Measurements from ENCODE around the gene UBQLN2.

UBQLN2 gene

DNA sequence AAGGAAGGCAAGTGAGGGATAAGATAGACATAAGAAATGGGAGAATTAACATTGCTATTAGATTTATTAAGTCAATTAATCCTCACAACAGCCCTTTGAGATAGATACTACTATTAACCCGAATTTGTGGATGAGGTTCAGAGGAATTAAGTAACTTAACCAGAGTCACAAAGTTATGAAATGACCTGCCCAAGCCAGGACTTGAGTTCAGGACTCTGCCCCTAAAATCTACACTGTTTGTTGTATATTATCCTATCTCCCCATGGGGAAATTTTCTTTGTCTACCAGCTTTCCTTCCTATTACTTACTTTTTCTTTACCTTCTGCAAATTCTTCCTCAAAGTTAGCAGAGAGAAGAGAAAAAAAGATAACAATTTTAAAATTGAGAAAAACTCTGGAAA lies 33.4 kb upstream of the UBQLN2 start:
- no peak overlapping the region for H2AFZ ChIP-seq (ENCODE audit: low read length)
- H3K79me2 ChIP-seq (ENCODE audit: low read length) = no peaks in the 10 kb centered on the region
- H3K4me2 ChIP-seq (ENCODE audit: low read depth, low read length) = no peak overlapping the region
- no peak for DNase-seq
- no peaks in the 10 kb centered on the region for H3K4me1 ChIP-seq (ENCODE audit: low read length)
- no peak overlapping the region for H3K9ac ChIP-seq (ENCODE audit: low read length)
- H3K9me3 ChIP-seq (replicated peaks; ENCODE audit: insufficient read depth, low read length) = no peaks in the 10 kb centered on the region
- H4K20me1 ChIP-seq (ENCODE audit: insufficient read depth, low read length) = no peaks in the 10 kb centered on the region
- H3F3A ChIP-seq (ENCODE audit: insufficient read depth, low read length) = no peaks in the 10 kb centered on the region
- no peaks in the 10 kb centered on the region for H3K36me3 ChIP-seq (replicated peaks; ENCODE audit: insufficient read depth, low read length)
- H3K9me2 ChIP-seq (replicated peaks; ENCODE audit: insufficient read depth, low read length) = no peaks in the 10 kb centered on the region
- no peak overlapping the region for H3K27ac ChIP-seq (ENCODE audit: low read length)
- H3K4me3 ChIP-seq (ENCODE audit: low read length) = no peak overlapping the region
- H3K27me3 ChIP-seq (replicated peaks; ENCODE audit: insufficient read depth, low read length) = no peaks in the 10 kb centered on the region
- TF ChIP-seq CTCF (IDR thresholded peaks at IDR 0.05; ENCODE audit: low read length) = no peak
- no peak for TF ChIP-seq EZH2 (optimal IDR thresholded peaks at IDR 0.05; ENCODE audit: low read depth, low read length)
- TF ChIP-seq EZH2phosphoT487 (IDR thresholded peaks at IDR 0.05; ENCODE audit: low read length) = no peak

GRCh38 chrX:56550667-56551066 lies 12.8 kb upstream of the UBQLN2 start:
- Histone ChIP-seq H3K9me2 (replicated peaks; ENCODE audit: insufficient read depth, low read length) (no peaks in the 10 kb centered on the region), H3K27me3 (replicated peaks; ENCODE audit: insufficient read depth, low read length) (no peaks in the 10 kb centered on the region), H3K27ac (ENCODE audit: low read length) (no peak overlapping the region), H3K79me2 (ENCODE audit: low read length) (no peaks in the 10 kb centered on the region), H3F3A (ENCODE audit: insufficient read depth, low read length) (no peaks in the 10 kb centered on the region), H3K9ac (ENCODE audit: low read length) (no peak overlapping the region), H3K4me2 (ENCODE audit: low read depth, low read length) (no peak overlapping the region), H3K4me1 (ENCODE audit: low read length) (no peaks in the 10 kb centered on the region), H2AFZ (ENCODE audit: low read length) (no peak overlapping the region), H3K9me3 (replicated peaks; ENCODE audit: insufficient read depth, low read length) (no peaks in the 10 kb centered on the region), H4K20me1 (ENCODE audit: insufficient read depth, low read length) (no peaks in the 10 kb centered on the region), H3K4me3 (ENCODE audit: low read length) (no peak overlapping the region), H3K36me3 (replicated peaks; ENCODE audit: insufficient read depth, low read length) (no peaks in the 10 kb centered on the region)
- TF ChIP-seq CTCF (IDR thresholded peaks at IDR 0.05; ENCODE audit: low read length) (no peak), EZH2phosphoT487 (IDR thresholded peaks at IDR 0.05; ENCODE audit: low read length) (no peak), EZH2 (optimal IDR thresholded peaks at IDR 0.05; ENCODE audit: low read depth, low read length) (no peak)
- DNase-seq = no peak

- H3K9me3 ChIP-seq (replicated peaks; ENCODE audit: insufficient read depth, low read length) = no peaks in the 10 kb centered on the region
- no peaks in the 10 kb centered on the region for H3F3A ChIP-seq (ENCODE audit: insufficient read depth, low read length)
- no peaks in the 10 kb centered on the region for H3K27me3 ChIP-seq (replicated peaks; ENCODE audit: insufficient read depth, low read length)
- no peaks in the 10 kb centered on the region for H3K9me2 ChIP-seq (replicated peaks; ENCODE audit: insufficient read depth, low read length)
- no peaks in the 10 kb centered on the region for H3K4me1 ChIP-seq (ENCODE audit: low read length)
- no peak overlapping the region for H3K4me2 ChIP-seq (ENCODE audit: low read depth, low read length)
- DNase-seq = no peak
- H3K4me3 ChIP-seq (ENCODE audit: low read length) = no peak overlapping the region
- H3K9ac ChIP-seq (ENCODE audit: low read length) = no peak overlapping the region
- H4K20me1 ChIP-seq (ENCODE audit: insufficient read depth, low read length) = no peaks in the 10 kb centered on the region
- H3K36me3 ChIP-seq (replicated peaks; ENCODE audit: insufficient read depth, low read length) = no peaks in the 10 kb centered on the region
- no peaks in the 10 kb centered on the region for H3K79me2 ChIP-seq (ENCODE audit: low read length)
- no peak overlapping the region for H2AFZ ChIP-seq (ENCODE audit: low read length)
- no peak for TF ChIP-seq CTCF (IDR thresholded peaks at IDR 0.05; ENCODE audit: low read length)
- TF ChIP-seq EZH2phosphoT487 (IDR thresholded peaks at IDR 0.05; ENCODE audit: low read length) = no peak
- H3K27ac ChIP-seq (ENCODE audit: low read length) = no peak overlapping the region
Measured at GRCh38 chrX:56554870-56555269, 8.6 kb upstream of the UBQLN2 start.
